Smooth muscle cell of the pulmonary artery (primary cell): ENCODE results near the gene TMEM179B. TPM values are rescaled to one million over a fixed set of nuclear protein-coding genes. Genes with fewer than 3 reads are reported as not detected.

Source experiments
- total RNA-seq: library from RNA; depleted of rRNA; stranded (reverse); fragments of >200 nt; gene quantifications from 2 replicates; pipeline ENCODE4 v1.2.3, GENCODE V29; 2014

Gene TMEM179B
- 48.9 and 50.0 TPM in 2 replicates for total RNA-seq

GRCh38 chr11:62787005-62787759 lies at the start of gene TMEM179B:
TSS of gene TMEM179B (plus strand) at chr11:62787402. CDS start at chr11:62787432, 30 bp downstream.

GRCh38 chr11:62753736-62754603 lies 33.2 kb upstream of the TMEM179B start, which contains the start of gene ZBTB3:
TSS of gene ZBTB3 (minus strand) at chr11:62754160. CDS start at chr11:62753664, 496 bp downstream.

GRCh38 chr11:62771144-62772021 lies 15.8 kb upstream of the TMEM179B start, which contains the start of gene TAF6L:
TSS of gene TAF6L (plus strand) at chr11:62771396. CDS start at chr11:62775784, 4,388 bp downstream.

GRCh38 chr11:62791501-62792201 lies 4.4 kb downstream of the TMEM179B start, which contains the start of gene TMEM223:
TSS of gene TMEM223 (minus strand) at chr11:62792006. CDS start at chr11:62791994, 12 bp downstream.

GRCh38 chr11:62805076-62805892 lies 18.1 kb downstream of the TMEM179B start, which contains the start of gene NXF1:
TSS of gene NXF1 (minus strand) at chr11:62805440. CDS start at chr11:62805356, 84 bp downstream.

GRCh38 chr11:62831520-62832335 lies 44.5 kb downstream of the TMEM179B start, which contains the start of gene STX5:
TSS of gene STX5 (minus strand) at chr11:62832051. CDS start at chr11:62831243, 808 bp downstream.

GRCh38 chr11:62832336-62833234 lies 45.4 kb downstream of the TMEM179B start, which contains the start of gene TEX54:
TSS of gene TEX54 (minus strand) at chr11:62832841.

GRCh38 chr11:62839050-62839945 lies 52.1 kb downstream of the TMEM179B start, which contains the start of gene WDR74:
TSS of gene WDR74 (minus strand) at chr11:62839590. CDS start at chr11:62839570, 20 bp downstream.

Other genes starting within 250 kb of the TMEM179B start
- gene AHNAK, start 240.6 kb upstream of the TMEM179B start, total RNA-seq, result 498 and 644 TPM in 2 replicates
- 1,318 and 1,351 TPM in 2 replicates for gene EEF1G, start 213.5 kb upstream of the TMEM179B start, total RNA-seq
- 8.7 and 9.2 TPM in 2 replicates for gene TUT1, start 195.9 kb upstream of the TMEM179B start, total RNA-seq
- 70.8 and 86.8 TPM in 2 replicates for gene MTA2, start 185.5 kb upstream of the TMEM179B start, total RNA-seq
- gene EML3, start 174.6 kb upstream of the TMEM179B start, total RNA-seq, result 23.8 and 38.6 TPM in 2 replicates
- 3.1 and 5.8 TPM in 2 replicates for gene ROM1, start 174.1 kb upstream of the TMEM179B start, total RNA-seq
- gene B3GAT3, start 165.4 kb upstream of the TMEM179B start, total RNA-seq, result 48.9 and 82.7 TPM in 2 replicates
- 612 and 660 TPM in 2 replicates for gene GANAB, start 140.8 kb upstream of the TMEM179B start, total RNA-seq
- gene INTS5, start 134.1 kb upstream of the TMEM179B start, total RNA-seq, result 24.5 and 26.9 TPM in 2 replicates
- gene C11orf98, start 122.2 kb upstream of the TMEM179B start, total RNA-seq, result 13.4 and 18.3 TPM in 2 replicates
- gene CSKMT, start 122.1 kb upstream of the TMEM179B start, total RNA-seq, result 4.2 and 4.5 TPM in 2 replicates
- gene UQCC3, start 115.7 kb upstream of the TMEM179B start, total RNA-seq, result 6.6 and 7.5 TPM in 2 replicates
- 3.0 and 3.9 TPM in 2 replicates for gene LBHD1, start 115.1 kb upstream of the TMEM179B start, total RNA-seq
- 80.9 and 85.2 TPM in 2 replicates for gene UBXN1, start 108.3 kb upstream of the TMEM179B start, total RNA-seq
- 3.3 and 4.9 TPM in 2 replicates for gene LRRN4CL, start 97.9 kb upstream of the TMEM179B start, total RNA-seq
- gene BSCL2, start 80.0 kb upstream of the TMEM179B start, total RNA-seq, result 54.8 and 59.1 TPM in 2 replicates
- 0.13 TPM in 1 of 2 replicates, not detected in the other for gene GNG3, start 79.7 kb upstream of the TMEM179B start, total RNA-seq
- 13.3 and 15.4 TPM in 2 replicates for gene HNRNPUL2, start 59.9 kb upstream of the TMEM179B start, total RNA-seq
- 27.5 and 28.9 TPM in 2 replicates for gene TTC9C, start 58.9 kb upstream of the TMEM179B start, total RNA-seq
- 10.3 and 11.7 TPM in 2 replicates for gene ZBTB3, start 33.2 kb upstream of the TMEM179B start, total RNA-seq
- 51.6 and 51.7 TPM in 2 replicates for gene POLR2G, start 25.8 kb upstream of the TMEM179B start, total RNA-seq
- 19.3 and 27.2 TPM in 2 replicates for gene TAF6L, start 16.0 kb upstream of the TMEM179B start, total RNA-seq
- gene TMEM223, start 4.6 kb downstream of the TMEM179B start, total RNA-seq, result 13.3 and 16.2 TPM in 2 replicates
- 26.1 and 39.4 TPM in 2 replicates for gene NXF1, start 18.0 kb downstream of the TMEM179B start, total RNA-seq
- gene STX5, start 44.6 kb downstream of the TMEM179B start, total RNA-seq, result 35.5 and 44.3 TPM in 2 replicates
- not detected in 2 replicates for gene TEX54, start 45.4 kb downstream of the TMEM179B start, total RNA-seq
- gene WDR74, start 52.2 kb downstream of the TMEM179B start, total RNA-seq, result 25.4 and 46.1 TPM in 2 replicates
- 104 and 190 TPM in 2 replicates for gene SLC3A2, start 93.5 kb downstream of the TMEM179B start, total RNA-seq
- not detected in 2 replicates for gene CHRM1, start 134.0 kb downstream of the TMEM179B start, total RNA-seq
- not detected in 2 replicates for gene SLC22A6, start 197.6 kb downstream of the TMEM179B start, total RNA-seq
- gene SLC22A8, start 228.4 kb downstream of the TMEM179B start, total RNA-seq, result not detected in 2 replicates